Calu3 (cell line): ENCODE data around the gene MACF1. TPM values are rescaled to one million over a fixed set of nuclear protein-coding genes. Genes with fewer than 3 reads are reported as not detected.

Experiments
- BruUV-seq: library from RNA; stranded (reverse); fragments of 400-500 nt; replicated peaks from 2 replicates; lab custom pipeline; 2021; lab: Mats Ljungman, UMichigan
- CTCF ChIA-PET: fragments of 300-600 bp; sonication (Branson Sonifier 250); formaldehyde crosslinking; loops from one replicate; lab custom pipeline; 2022; ENCODE audit warnings: antibody characterized with exemption; lab: Charles Lee
- DNase-seq: peaks from one replicate; pipeline ENCODE4 v3.0.0; 2022
- H3K27ac Mint-ChIP-seq: one replicate; pipeline ENCODE4 v1.8.0; 2022; ENCODE audit warnings: mixed read lengths; ENCODE audit not compliant: unreplicated experiment
- H3K27me3 Mint-ChIP-seq: one replicate; pipeline ENCODE4 v1.8.0; 2022; ENCODE audit warnings: mixed read lengths; ENCODE audit not compliant: unreplicated experiment
- H3K36me3 Mint-ChIP-seq: one replicate; pipeline ENCODE4 v1.8.0; 2022; ENCODE audit warnings: mild to moderate bottlenecking, moderate library complexity, mixed read lengths; ENCODE audit not compliant: insufficient read depth, unreplicated experiment
- H3K4me1 Mint-ChIP-seq: one replicate; pipeline ENCODE4 v1.8.0; 2022; ENCODE audit warnings: mild to moderate bottlenecking, low read depth, mixed read lengths; ENCODE audit not compliant: unreplicated experiment
- H3K4me3 Mint-ChIP-seq: one replicate; pipeline ENCODE4 v1.8.0; 2022; ENCODE audit warnings: mild to moderate bottlenecking, low read depth, moderate library complexity, mixed read lengths; ENCODE audit not compliant: unreplicated experiment
- H3K9me3 Mint-ChIP-seq: one replicate; pipeline ENCODE4 v1.8.0; 2022; ENCODE audit warnings: low read depth, mixed read lengths; ENCODE audit not compliant: unreplicated experiment
- CTCF ChIP-seq: fragments of 200-600 bp; IDR thresholded peaks from one replicate; pipeline ENCODE4 v1.8.0; 2022; ENCODE audit warnings: antibody characterized with exemption; ENCODE audit not compliant: unreplicated experiment
- intact Hi-C: fragments of 100-400 bp; cut with micrococcal nuclease; formaldehyde crosslinking; loops from one replicate; pipeline ENCODE4 v1.10.0; 2022; ENCODE audit not compliant: unreplicated experiment
- total RNA-seq: library from RNA; stranded (reverse); gene quantifications from 2 replicates; pipeline ENCODE4 v1.2.3, GENCODE V29; 2022

MACF1 gene
- total RNA-seq, 1 experiment from 2014 or later = 705 TPM

GRCh38 chr1:39170731-39171667 is 33.5 kb upstream of the MACF1 start:
- DNase-seq = no peak
- CTCF ChIA-PET = interaction anchor here (0.6 kb wide), 1 partner anchor 11 kb away, joined by 3 read pairs; no protein-coding TSS in a partner anchor
- intact Hi-C loops = loop anchor here (5.0 kb wide), 1 partner anchor 64 kb away; no protein-coding TSS in a partner anchor
- peaks cover 5% of the 10 kb centered on the region for H3K36me3 Mint-ChIP-seq
- H3K27ac Mint-ChIP-seq = no peak overlapping the region
- no peak overlapping the region for H3K4me3 Mint-ChIP-seq
- H3K4me1 Mint-ChIP-seq = peaks cover 73% of the 10 kb centered on the region
- no peaks in the 10 kb centered on the region for H3K9me3 Mint-ChIP-seq
- H3K27me3 Mint-ChIP-seq = no peaks in the 10 kb centered on the region
- no peak for TF ChIP-seq CTCF
- BruUV-seq = no TSS peak

- CTCF ChIA-PET = interaction anchor here (0.7 to 1.3 kb wide), 6 partner anchors 10 to 112 kb away, joined by 3 to 9 read pairs (median 4); no protein-coding TSS in a partner anchor
- no peaks in the 10 kb centered on the region for H3K27me3 Mint-ChIP-seq
- H3K4me1 Mint-ChIP-seq = peaks cover 85% of the 10 kb centered on the region
- H3K9me3 Mint-ChIP-seq = no peaks in the 10 kb centered on the region
- H3K4me3 Mint-ChIP-seq = no peak overlapping the region
- BruUV-seq = no TSS peak
- intact Hi-C loops = loop anchor here (5.0 kb wide), 1 partner anchor 66 kb away; no protein-coding TSS in a partner anchor
- H3K27ac Mint-ChIP-seq = peak overlapping the region; percentile 86
- no peak for TF ChIP-seq CTCF
- no peak for DNase-seq
- peaks cover 8% of the 10 kb centered on the region for H3K36me3 Mint-ChIP-seq
Measured at GRCh38 chr1:39173119-39173994, 31.1 kb upstream of the MACF1 start.

- peaks cover 8% of the 10 kb centered on the region for H3K36me3 Mint-ChIP-seq
- H3K4me3 Mint-ChIP-seq = no peak overlapping the region
- CTCF ChIA-PET = interaction anchor here (0.6 to 1.3 kb wide), 7 partner anchors 10 to 111 kb away, joined by 3 to 9 read pairs (median 4); no protein-coding TSS in a partner anchor
- peak overlapping the region; percentile 86 for H3K27ac Mint-ChIP-seq
- intact Hi-C loops = loop anchor here (5.0 kb wide), 1 partner anchor 67 kb away; no protein-coding TSS in a partner anchor
- BruUV-seq = no TSS peak
- no peaks in the 10 kb centered on the region for H3K9me3 Mint-ChIP-seq
- TF ChIP-seq CTCF = no peak
- H3K4me1 Mint-ChIP-seq = peaks cover 85% of the 10 kb centered on the region
- DNase-seq = no peak
- no peaks in the 10 kb centered on the region for H3K27me3 Mint-ChIP-seq
Measured at GRCh38 chr1:39173995-39174380, 30.5 kb upstream of the MACF1 start.
